Neural cell (in vitro differentiated cells): ENCODE data around the gene PDF. TPM values are rescaled to one million over a fixed set of nuclear protein-coding genes. Genes with fewer than 3 reads are reported as not detected.

Source experiments
- H2AFZ ChIP-seq: fragments of 200-600, 300-800 bp; sonication (generic), shearing (Covaris generic); 2 replicates; pipeline ENCODE4 v1.6.0; 2014; ENCODE audit warnings: low read depth, mild to moderate bottlenecking, antibody characterized with exemption, low read length, moderate library complexity
- H3F3A ChIP-seq: fragments of 200-600 bp; shearing (Covaris generic); 2 replicates; pipeline ENCODE4 v1.6.1; 2016; ENCODE audit warnings: mild to moderate bottlenecking, moderate library complexity, mixed read lengths, antibody characterized with exemption, low read length; ENCODE audit not compliant: insufficient read depth, poor library complexity, severe bottlenecking
- H3K27ac ChIP-seq: fragments of 200-600, 300-800 bp; sonication (generic), shearing (Covaris generic); 2 replicates; pipeline ENCODE4 v1.5.1; 2014; ENCODE audit warnings: mild to moderate bottlenecking, low read length, moderate library complexity
- H3K27me3 ChIP-seq: fragments of 300-800, 200-600 bp; sonication (generic), shearing (Covaris generic); 2 replicates; pipeline ENCODE4 v1.6.0; 2014; ENCODE audit warnings: mild to moderate bottlenecking, low read depth, low read length, moderate library complexity; ENCODE audit not compliant: insufficient read depth
- H3K36me3 ChIP-seq: fragments of 300-800, 200-600 bp; sonication (generic), shearing (Covaris generic); 2 replicates; pipeline ENCODE4 v1.5.1; 2014; ENCODE audit warnings: mild to moderate bottlenecking, antibody characterized with exemption, low read length, moderate library complexity; ENCODE audit not compliant: insufficient read depth
- H3K4me2 ChIP-seq: fragments of 300-800, 200-600 bp; sonication (generic), shearing (Covaris generic); 2 replicates; pipeline ENCODE4 v1.6.0; 2014; ENCODE audit warnings: mild to moderate bottlenecking, low read length
- H3K4me3 ChIP-seq: fragments of 300-800, 200-600 bp; sonication (generic), shearing (Covaris generic); 2 replicates; pipeline ENCODE4 v1.5.1; 2014; ENCODE audit warnings: mild to moderate bottlenecking, low read length, moderate library complexity
- H3K79me2 ChIP-seq: fragments of 200-600 bp; shearing (Covaris generic); replicated peaks from 2 replicates; pipeline ENCODE4 v1.6.0; 2014; ENCODE audit warnings: mild to moderate bottlenecking, low read length, moderate library complexity; ENCODE audit not compliant: insufficient read depth
- H3K9ac ChIP-seq: fragments of 300-800, 200-600 bp; sonication (generic), shearing (Covaris generic); 2 replicates; pipeline ENCODE4 v1.6.1; 2016; ENCODE audit warnings: mild to moderate bottlenecking, low read length, mixed read lengths
- H3K9me2 ChIP-seq: fragments of 200-600 bp; shearing (Covaris generic); 2 replicates; pipeline ENCODE4 v1.6.1; 2016; ENCODE audit warnings: mild to moderate bottlenecking, low read length, mixed read lengths; ENCODE audit not compliant: insufficient read depth
- H3K9me3 ChIP-seq: fragments of 200-600, 300-800 bp; sonication (generic), shearing (Covaris generic); 2 replicates; pipeline ENCODE4 v1.6.1; 2016; ENCODE audit warnings: mild to moderate bottlenecking, mixed run types, low read length, moderate library complexity, mixed read lengths
- H4K20me1 ChIP-seq: fragments of 200-600 bp; shearing (Covaris generic); 2 replicates; pipeline ENCODE4 v1.6.1; 2016; ENCODE audit warnings: mild to moderate bottlenecking, mixed run types; ENCODE audit not compliant: insufficient read depth
- CTCF ChIP-seq: fragments of 450-650 bp; IDR thresholded peaks from 2 replicates; pipeline ENCODE4 v1.5.1; 2014; ENCODE audit warnings: antibody characterized with exemption, mild to moderate bottlenecking, moderate library complexity; ENCODE audit not compliant: poor library complexity, severe bottlenecking
- EP300 ChIP-seq: fragments of 450-650 bp; conservative IDR thresholded peaks from 2 replicates; pipeline ENCODE4 v1.6.1; 2014; ENCODE audit warnings: antibody characterized with exemption, mild to moderate bottlenecking, moderate library complexity; ENCODE audit not compliant: poor library complexity, severe bottlenecking
- EZH2 ChIP-seq: fragments of 200-600, 300-800 bp; shearing (Covaris generic), sonication (generic); IDR thresholded peaks from 2 replicates; pipeline ENCODE4 v1.6.1; 2014; ENCODE audit warnings: antibody characterized with exemption, low read length, borderline replicate concordance, mild to moderate bottlenecking; ENCODE audit not compliant: insufficient read depth, poor library complexity, severe bottlenecking
- POLR2AphosphoS5 ChIP-seq: IDR thresholded peaks from 2 replicates; pipeline ENCODE4 v1.6.1; 2012
- RAD21 ChIP-seq: fragments of 450-650 bp; conservative IDR thresholded peaks from 2 replicates; pipeline ENCODE4 v1.6.1; 2014; ENCODE audit warnings: antibody characterized with exemption, mild to moderate bottlenecking, moderate library complexity
- REST ChIP-seq: IDR thresholded peaks from 2 replicates; pipeline ENCODE4 v1.6.1; 2012; ENCODE audit warnings: borderline replicate concordance
- SMC3 ChIP-seq: fragments of 450-650 bp; conservative IDR thresholded peaks from 2 replicates; pipeline ENCODE4 v1.6.1; 2014; ENCODE audit warnings: antibody characterized with exemption, mild to moderate bottlenecking, moderate library complexity; ENCODE audit not compliant: poor library complexity
- TAF1 ChIP-seq: IDR thresholded peaks from 2 replicates; pipeline ENCODE4 v1.6.1; 2012; ENCODE audit warnings: low read depth
- polyA plus RNA-seq: library from polyadenylated mRNA; depleted of rRNA; stranded (reverse); fragments of >200 nt; gene quantifications from 2 replicates; pipeline ENCODE4 v1.2.3, GENCODE V29; 2014

The PDF gene
- polyA plus RNA-seq, 1 donor from 2014 or later, result 5.1 TPM

DNA sequence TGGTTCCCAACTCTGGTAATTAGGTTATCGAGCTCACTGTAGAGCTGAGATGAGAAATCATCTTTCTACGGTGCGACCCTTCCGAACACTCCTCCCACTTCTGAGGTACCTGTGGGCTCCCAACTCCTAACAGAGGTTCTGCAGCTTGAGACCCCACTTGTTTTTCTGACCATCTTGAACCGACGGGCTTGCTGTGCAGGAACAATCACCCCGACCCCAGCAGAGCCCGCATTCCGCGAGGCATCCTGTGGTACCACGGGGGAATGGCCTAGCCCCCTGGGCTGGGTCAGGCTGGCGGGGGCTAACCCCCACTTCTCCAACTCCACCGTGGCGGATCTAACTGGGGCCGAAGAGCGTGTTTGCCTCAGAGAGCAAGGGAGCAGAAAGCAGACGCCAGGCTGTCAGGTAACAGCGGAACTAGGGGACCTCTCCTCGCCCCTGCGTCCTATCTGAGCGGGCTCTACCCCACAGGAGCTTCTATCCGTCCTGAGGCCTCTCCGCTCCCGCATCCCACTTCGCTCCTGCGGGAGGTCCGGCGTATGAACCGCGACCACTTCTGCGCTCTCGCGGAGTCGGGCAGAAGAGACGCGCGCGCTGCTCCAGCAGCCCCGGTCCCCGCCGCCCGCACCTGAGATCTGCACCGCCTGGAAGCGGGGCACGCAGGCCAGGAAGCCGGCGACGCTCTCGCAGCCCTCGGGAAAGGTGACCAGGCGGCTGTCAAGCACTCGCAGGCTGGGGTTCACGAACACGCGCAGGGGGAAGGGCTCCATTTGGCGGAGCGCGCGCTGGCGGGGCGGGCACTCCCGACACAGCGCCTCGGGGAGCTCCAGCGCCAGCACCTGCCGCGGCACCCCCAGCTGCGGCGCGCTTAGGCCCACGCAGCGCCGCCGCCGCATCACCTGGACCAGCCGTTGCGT lies 761 bp downstream of the PDF start:
- H3K9me3 ChIP-seq, result no peaks in the 10 kb centered on the region
- peak overlapping the region; percentile 80 for H3K4me3 ChIP-seq
- H3K9ac ChIP-seq, result peak overlapping the region; percentile 77
- no peaks in the 10 kb centered on the region for H3K9me2 ChIP-seq
- H3F3A ChIP-seq, result no peaks in the 10 kb centered on the region
- no peak overlapping the region for H3K27ac ChIP-seq
- peaks cover 33% of the 10 kb centered on the region for H3K79me2 ChIP-seq
- H4K20me1 ChIP-seq, result peaks cover 5% of the 10 kb centered on the region
- H3K4me2 ChIP-seq, result peak overlapping the region; percentile 65
- TF ChIP-seq REST, result no peak
- no peak for TF ChIP-seq TAF1
- no peak for TF ChIP-seq EZH2
- TF ChIP-seq EP300, result no peak
- peak; percentile 5 for TF ChIP-seq POLR2AphosphoS5
- H3K36me3 ChIP-seq, result peaks cover 9% of the 10 kb centered on the region
- no peaks in the 10 kb centered on the region for H3K27me3 ChIP-seq
- no peak overlapping the region for H2AFZ ChIP-seq

DNA sequence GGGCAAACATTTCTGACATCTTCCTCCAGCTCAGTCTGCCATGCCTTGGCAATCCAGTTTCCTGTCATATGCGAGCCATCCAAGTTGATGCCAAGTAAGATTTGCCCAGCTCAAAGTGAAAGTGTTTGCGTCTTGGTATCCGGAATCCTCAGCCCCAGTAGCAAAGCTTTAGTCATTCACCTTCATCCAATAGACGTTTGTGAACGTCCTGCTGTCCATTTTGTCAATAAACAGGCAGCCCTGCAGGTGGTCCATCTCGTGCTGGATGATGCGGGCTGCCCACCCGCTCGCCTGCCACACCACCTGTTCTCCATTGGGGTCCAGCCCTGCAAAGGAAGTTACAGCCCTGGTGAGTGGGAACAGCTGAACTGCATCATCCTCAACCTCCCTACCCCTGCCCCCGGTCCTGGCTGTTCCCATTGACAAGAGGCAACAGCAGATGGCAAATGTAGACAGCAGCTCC lies 1.5 kb downstream of the PDF start:
- H3K4me3 ChIP-seq, result peak overlapping the region; percentile 80
- H3F3A ChIP-seq, result no peaks in the 10 kb centered on the region
- no peak for TF ChIP-seq EZH2
- TF ChIP-seq TAF1, result no peak
- no peak for TF ChIP-seq CTCF
- no peak for TF ChIP-seq REST
- no peak for TF ChIP-seq RAD21
- no peak for TF ChIP-seq SMC3
- no peak for TF ChIP-seq POLR2AphosphoS5
- H3K27me3 ChIP-seq, result no peaks in the 10 kb centered on the region
- peak overlapping the region; percentile 77 for H3K9ac ChIP-seq
- no peaks in the 10 kb centered on the region for H3K9me3 ChIP-seq
- peaks cover 9% of the 10 kb centered on the region for H3K36me3 ChIP-seq
- H3K9me2 ChIP-seq, result no peaks in the 10 kb centered on the region
- peaks cover 6% of the 10 kb centered on the region for H4K20me1 ChIP-seq
- H3K27ac ChIP-seq, result no peak overlapping the region
- H3K4me2 ChIP-seq, result peak overlapping the region; percentile 65
- peaks cover 37% of the 10 kb centered on the region for H3K79me2 ChIP-seq
- H2AFZ ChIP-seq, result no peak overlapping the region
